KMS-11 (cell line): ENCODE data around the gene CRTAC1.

Source experiments
- H2AFZ ChIP-seq: fragments of 200-600 bp; sonication (generic); 2 replicates; pipeline ENCODE4 v1.6.1; 2016; ENCODE audit warnings: antibody characterized with exemption, mixed run types, low read depth
- H3K27ac ChIP-seq: fragments of 200-600 bp; sonication (generic); 2 replicates; pipeline ENCODE4 v1.6.1; 2016; ENCODE audit warnings: mild to moderate bottlenecking, mixed run types
- H3K27me3 ChIP-seq: fragments of 200-600 bp; sonication (generic); 2 replicates; pipeline ENCODE4 v1.6.1; 2017; ENCODE audit warnings: mild to moderate bottlenecking, low read depth, mixed run types, moderate library complexity; ENCODE audit not compliant: insufficient read depth
- H3K36me3 ChIP-seq: fragments of 200-600 bp; sonication (generic); 2 replicates; pipeline ENCODE4 v1.6.1; 2017; ENCODE audit warnings: mild to moderate bottlenecking, mixed run types; ENCODE audit not compliant: insufficient read depth
- H3K4me1 ChIP-seq: fragments of 200-600 bp; sonication (generic); 2 replicates; pipeline ENCODE4 v1.6.1; 2016; ENCODE audit warnings: mild to moderate bottlenecking, low read depth, mixed run types; ENCODE audit not compliant: poor library complexity, severe bottlenecking
- H3K4me2 ChIP-seq: fragments of 200-600 bp; sonication (generic); 2 replicates; pipeline ENCODE4 v1.7.0; 2016; ENCODE audit warnings: mild to moderate bottlenecking, mixed run types
- H3K4me3 ChIP-seq: fragments of 200-600 bp; sonication (generic); IDR thresholded peaks from 2 replicates; pipeline ENCODE4 v1.6.1; 2017; ENCODE audit warnings: low read depth, low read length, mixed read lengths; ENCODE audit not compliant: insufficient read depth
- H3K79me2 ChIP-seq: fragments of 200-600 bp; sonication (generic); 2 replicates; pipeline ENCODE4 v1.6.1; 2016; ENCODE audit warnings: low read depth, mixed run types; ENCODE audit not compliant: insufficient read depth
- H3K9ac ChIP-seq: fragments of 200-600 bp; sonication (generic); 2 replicates; pipeline ENCODE4 v1.6.1; 2016; ENCODE audit warnings: mild to moderate bottlenecking, mixed run types
- H4K20me1 ChIP-seq: fragments of 200-600 bp; sonication (generic); 2 replicates; pipeline ENCODE4 v1.6.1; 2016; ENCODE audit warnings: mild to moderate bottlenecking, mixed run types; ENCODE audit not compliant: insufficient read depth
- CTCF ChIP-seq: fragments of 200-600 bp; sonication (generic); conservative IDR thresholded peaks from 2 replicates; pipeline ENCODE4 v1.6.1; 2017; ENCODE audit warnings: low read depth, mild to moderate bottlenecking, antibody characterized with exemption, low read length, moderate library complexity, mixed read lengths

CRTAC1 gene

GRCh38 chr10:97991871-97992270 is 38.5 kb downstream of the CRTAC1 start:
- H3K9ac ChIP-seq: no peak overlapping the region
- no peaks in the 10 kb centered on the region for H4K20me1 ChIP-seq
- H3K4me3 ChIP-seq: no peak overlapping the region
- no peak overlapping the region for H2AFZ ChIP-seq
- H3K4me1 ChIP-seq: no peaks in the 10 kb centered on the region
- no peaks in the 10 kb centered on the region for H3K36me3 ChIP-seq
- no peak for TF ChIP-seq CTCF
- no peaks in the 10 kb centered on the region for H3K79me2 ChIP-seq
- no peak overlapping the region for H3K27ac ChIP-seq
- H3K27me3 ChIP-seq: no peaks in the 10 kb centered on the region
- no peak overlapping the region for H3K4me2 ChIP-seq

- H3K9ac ChIP-seq: no peak overlapping the region
- TF ChIP-seq CTCF: no peak
These were observed 48.6 kb downstream of the CRTAC1 start for GRCh38 chr10:97981816-97982215.

GRCh38 chr10:97977673-97978072 is 52.7 kb downstream of the CRTAC1 start:
- Histone ChIP-seq H3K4me3 (no peak overlapping the region), H3K36me3 (no peaks in the 10 kb centered on the region), H3K4me2 (no peak overlapping the region), H3K79me2 (no peaks in the 10 kb centered on the region), H3K4me1 (no peaks in the 10 kb centered on the region), H4K20me1 (no peaks in the 10 kb centered on the region), H3K27me3 (no peaks in the 10 kb centered on the region), H3K9ac (no peak overlapping the region), H2AFZ (no peak overlapping the region), H3K27ac (no peak overlapping the region)
- no peak for TF ChIP-seq CTCF

More at GRCh38 chr10:97981816-97982215, 48.6 kb downstream of the CRTAC1 start:
- H3K4me2 ChIP-seq: no peak overlapping the region
- H3K36me3 ChIP-seq: no peaks in the 10 kb centered on the region
- no peak overlapping the region for H3K27ac ChIP-seq
- no peak overlapping the region for H2AFZ ChIP-seq
- H3K27me3 ChIP-seq: no peaks in the 10 kb centered on the region
- no peaks in the 10 kb centered on the region for H4K20me1 ChIP-seq
- H3K4me3 ChIP-seq: no peak overlapping the region
- H3K79me2 ChIP-seq: no peaks in the 10 kb centered on the region
- no peaks in the 10 kb centered on the region for H3K4me1 ChIP-seq

- Histone ChIP-seq H4K20me1 (no peaks in the 10 kb centered on the region), H3K9ac (no peak overlapping the region), H3K4me2 (no peak overlapping the region), H3K4me1 (no peaks in the 10 kb centered on the region), H2AFZ (no peak overlapping the region), H3K36me3 (no peaks in the 10 kb centered on the region), H3K79me2 (no peaks in the 10 kb centered on the region), H3K27me3 (no peaks in the 10 kb centered on the region), H3K27ac (no peak overlapping the region), H3K4me3 (no peak overlapping the region)
- TF ChIP-seq CTCF: no peak
These were observed 54.8 kb downstream of the CRTAC1 start for GRCh38 chr10:97975598-97975997.
